ENCODE measurements around the gene ELL2. TPM values are rescaled to one million over a fixed set of nuclear protein-coding genes. Genes with fewer than 3 reads are reported as not detected.

Gene ELL2
- total RNA-seq, 1 donor from 2014 or later, result 118 TPM

GRCh38 chr5:95986001-95986400 is 24.4 kb upstream of the ELL2 start:
- peaks cover 30% of the 10 kb centered on the region for H3K4me1 Mint-ChIP-seq (ENCODE audit: low read depth, unreplicated experiment)
- Histone ChIP-seq H2AFZ (ENCODE audit: low read depth, low read length) (no peak overlapping the region), H4K20me1 (ENCODE audit: insufficient read depth, low read length) (no peaks in the 10 kb centered on the region), H3K4me1 (ENCODE audit: insufficient read depth, low read length) (peaks cover 2% of the 10 kb centered on the region), H3K79me2 (ENCODE audit: insufficient read depth, low read length) (no peaks in the 10 kb centered on the region), H3K27me3 (ENCODE audit: insufficient read depth, low read length) (no peaks in the 10 kb centered on the region), H3K36me3 (ENCODE audit: insufficient read depth, low read length) (no peaks in the 10 kb centered on the region), H3K9me3 (ENCODE audit: insufficient read depth, low read depth, low read length) (no peaks in the 10 kb centered on the region), H3K27ac (ENCODE audit: low read depth, low read length) (no peak overlapping the region), H3K9ac (ENCODE audit: low read length) (no peak overlapping the region), H3K4me3 (ENCODE audit: insufficient read depth, low read depth, low read length) (no peak overlapping the region), H3K4me2 (ENCODE audit: low read length) (no peak overlapping the region)
- no peaks in the 10 kb centered on the region for H3K9me3 Mint-ChIP-seq (ENCODE audit: unreplicated experiment)
- TF ChIP-seq EZH2 (IDR thresholded peaks at IDR 0.05; ENCODE audit: insufficient read depth, low read length) (no peak), CTCF (IDR thresholded peaks at IDR 0.05; ENCODE audit: insufficient read depth, low read depth, low read length) (no peak)
- FAIRE-seq (no peak), DNase-seq (ENCODE audit: low read depth) (peak; percentile 53)
- no peaks in the 10 kb centered on the region for H3K27me3 Mint-ChIP-seq (ENCODE audit: low read depth, unreplicated experiment)
- H3K36me3 Mint-ChIP-seq (ENCODE audit: low read depth, unreplicated experiment), result no peaks in the 10 kb centered on the region
- peak overlapping the region; percentile 53 for H3K27ac Mint-ChIP-seq (ENCODE audit: unreplicated experiment)
- H3K4me3 Mint-ChIP-seq (ENCODE audit: unreplicated experiment), result no peak overlapping the region

DNA sequence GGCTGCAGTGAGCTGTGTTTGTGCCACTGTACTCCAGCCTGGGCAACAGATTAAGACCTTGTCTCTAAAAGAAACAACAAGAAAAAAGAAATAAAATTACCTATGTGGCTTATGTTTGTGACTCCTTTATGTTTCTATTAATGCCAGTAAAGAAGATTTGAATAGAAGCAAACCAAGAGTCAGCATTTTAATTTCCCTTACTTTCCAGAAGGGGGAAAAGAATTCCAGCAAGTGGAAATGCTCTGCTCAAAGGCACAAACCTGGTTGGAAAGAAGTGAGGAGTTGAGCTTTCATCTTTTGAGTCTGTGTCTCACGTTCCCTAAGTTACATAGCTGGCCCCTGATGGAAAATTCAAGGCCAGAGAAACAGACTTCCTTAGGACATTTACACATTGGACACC is 23.6 kb upstream of the ELL2 start:
- H3K4me1 Mint-ChIP-seq (ENCODE audit: low read depth, unreplicated experiment), result peaks cover 30% of the 10 kb centered on the region
- no peak overlapping the region for H3K9ac ChIP-seq (ENCODE audit: low read length)
- H3K27me3 Mint-ChIP-seq (ENCODE audit: low read depth, unreplicated experiment), result no peaks in the 10 kb centered on the region
- H3K4me3 Mint-ChIP-seq (ENCODE audit: unreplicated experiment), result no peak overlapping the region
- no peaks in the 10 kb centered on the region for H3K9me3 Mint-ChIP-seq (ENCODE audit: unreplicated experiment)
- H3K27me3 ChIP-seq (ENCODE audit: insufficient read depth, low read length), result no peaks in the 10 kb centered on the region
- H3K4me3 ChIP-seq (ENCODE audit: insufficient read depth, low read depth, low read length), result no peak overlapping the region
- no peaks in the 10 kb centered on the region for H3K36me3 Mint-ChIP-seq (ENCODE audit: low read depth, unreplicated experiment)
- no peaks in the 10 kb centered on the region for H4K20me1 ChIP-seq (ENCODE audit: insufficient read depth, low read length)
- no peak for TF ChIP-seq CTCF (IDR thresholded peaks at IDR 0.05; ENCODE audit: insufficient read depth, low read depth, low read length)
- no peak for TF ChIP-seq EZH2 (IDR thresholded peaks at IDR 0.05; ENCODE audit: insufficient read depth, low read length)
- no peaks in the 10 kb centered on the region for H3K9me3 ChIP-seq (ENCODE audit: insufficient read depth, low read depth, low read length)
- H3K27ac Mint-ChIP-seq (ENCODE audit: unreplicated experiment), result peak overlapping the region; percentile 53
- H2AFZ ChIP-seq (ENCODE audit: low read depth, low read length), result no peak overlapping the region
- FAIRE-seq (no peak), DNase-seq (ENCODE audit: low read depth) (no peak)
- H3K36me3 ChIP-seq (ENCODE audit: insufficient read depth, low read length), result no peaks in the 10 kb centered on the region
- no peak overlapping the region for H3K27ac ChIP-seq (ENCODE audit: low read depth, low read length)
- H3K4me2 ChIP-seq (ENCODE audit: low read length), result no peak overlapping the region
- H3K4me1 ChIP-seq (ENCODE audit: insufficient read depth, low read length), result peaks cover 2% of the 10 kb centered on the region
- no peaks in the 10 kb centered on the region for H3K79me2 ChIP-seq (ENCODE audit: insufficient read depth, low read length)

DNA sequence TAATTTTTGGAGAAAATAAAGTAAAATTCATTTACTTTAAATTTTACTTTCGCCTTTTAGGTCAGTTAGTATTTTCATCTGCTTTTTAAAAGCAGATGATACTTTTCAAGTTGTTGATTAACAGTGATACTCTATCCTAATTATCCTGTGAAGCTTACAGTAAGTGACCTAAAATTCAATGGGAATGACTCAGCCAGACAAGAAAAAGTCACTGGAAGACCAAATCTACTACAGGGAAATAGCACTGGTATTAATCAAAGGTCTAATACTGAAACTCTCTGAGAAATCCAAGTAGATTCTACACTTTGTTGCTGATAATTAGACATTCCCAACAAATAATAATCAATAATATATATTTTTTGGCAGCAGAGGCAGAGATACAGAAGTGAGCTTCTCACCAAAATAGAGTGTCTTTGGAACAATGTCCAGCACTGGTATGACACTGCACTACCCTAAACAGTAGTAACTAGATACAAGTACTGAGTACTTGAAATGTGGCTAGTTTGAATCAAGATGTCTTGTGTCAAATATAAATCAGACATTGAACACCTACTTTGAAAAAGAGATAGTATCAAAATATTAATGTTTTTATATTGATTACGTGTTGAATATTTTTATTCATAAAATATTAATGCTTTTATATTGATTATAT is 22.8 kb upstream of the ELL2 start:
- no peak overlapping the region for H3K4me3 Mint-ChIP-seq (ENCODE audit: unreplicated experiment)
- H3K9ac ChIP-seq (ENCODE audit: low read length), result no peak overlapping the region
- H3K27ac Mint-ChIP-seq (ENCODE audit: unreplicated experiment), result peak overlapping the region; percentile 69
- H3K9me3 Mint-ChIP-seq (ENCODE audit: unreplicated experiment), result no peaks in the 10 kb centered on the region
- H2AFZ ChIP-seq (ENCODE audit: low read depth, low read length), result no peak overlapping the region
- peaks cover 2% of the 10 kb centered on the region for H3K4me1 ChIP-seq (ENCODE audit: insufficient read depth, low read length)
- H3K4me3 ChIP-seq (ENCODE audit: insufficient read depth, low read depth, low read length), result no peak overlapping the region
- peak; percentile 83 for FAIRE-seq
- TF ChIP-seq EZH2 (IDR thresholded peaks at IDR 0.05; ENCODE audit: insufficient read depth, low read length), result no peak
- TF ChIP-seq CTCF (IDR thresholded peaks at IDR 0.05; ENCODE audit: insufficient read depth, low read depth, low read length), result no peak
- no peaks in the 10 kb centered on the region for H3K27me3 Mint-ChIP-seq (ENCODE audit: low read depth, unreplicated experiment)
- no peaks in the 10 kb centered on the region for H4K20me1 ChIP-seq (ENCODE audit: insufficient read depth, low read length)
- no peaks in the 10 kb centered on the region for H3K27me3 ChIP-seq (ENCODE audit: insufficient read depth, low read length)
- no peak overlapping the region for H3K4me2 ChIP-seq (ENCODE audit: low read length)
- H3K9me3 ChIP-seq (ENCODE audit: insufficient read depth, low read depth, low read length), result no peaks in the 10 kb centered on the region
- H3K79me2 ChIP-seq (ENCODE audit: insufficient read depth, low read length), result no peaks in the 10 kb centered on the region
- DNase-seq (ENCODE audit: low read depth), result peak; percentile 74
- no peaks in the 10 kb centered on the region for H3K36me3 ChIP-seq (ENCODE audit: insufficient read depth, low read length)
- H3K27ac ChIP-seq (ENCODE audit: low read depth, low read length), result no peak overlapping the region
- peaks cover 30% of the 10 kb centered on the region for H3K4me1 Mint-ChIP-seq (ENCODE audit: low read depth, unreplicated experiment)
- H3K36me3 Mint-ChIP-seq (ENCODE audit: low read depth, unreplicated experiment), result no peaks in the 10 kb centered on the region

Measured in astrocyte (in vitro differentiated cells and primary cell).